ENCODE results near the gene SQOR.

DNA sequence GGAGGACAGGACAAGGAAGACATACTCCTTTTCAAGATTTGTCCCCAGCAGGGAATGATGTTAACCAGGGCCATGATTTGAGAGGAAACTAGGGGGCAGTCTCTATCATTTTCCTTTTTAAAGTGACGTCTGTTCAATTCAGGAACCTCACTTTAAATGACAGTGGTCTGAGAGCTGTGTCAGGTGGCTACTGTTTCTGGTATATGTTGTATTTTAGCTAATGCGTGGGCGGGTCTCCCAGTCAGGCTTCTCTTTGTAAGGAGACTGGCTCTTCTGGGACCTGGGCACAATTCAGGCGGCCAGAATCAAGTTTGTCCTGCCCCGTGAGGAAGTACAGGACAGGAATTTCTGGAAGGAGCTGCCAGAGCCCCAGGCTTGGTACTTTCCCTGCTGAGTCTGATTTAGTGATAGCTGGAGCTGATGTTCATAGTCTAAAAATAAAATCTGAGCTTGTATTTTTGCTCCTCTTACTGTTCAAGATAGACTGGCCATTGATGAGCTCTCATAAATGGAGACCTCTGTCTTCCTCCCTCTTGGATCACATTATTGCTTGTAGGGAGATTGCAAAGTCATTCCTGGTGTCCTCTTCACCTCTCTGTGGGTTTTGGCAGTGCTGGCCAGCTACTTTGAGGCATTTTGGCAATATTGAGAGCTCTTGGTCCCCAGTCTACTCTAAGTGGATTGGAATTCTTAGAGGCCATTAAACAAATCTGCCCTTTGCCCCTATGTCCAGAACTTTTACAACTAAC is 25.6 kb downstream of the SQOR start:
- TF ChIP-seq, protein P1, sequence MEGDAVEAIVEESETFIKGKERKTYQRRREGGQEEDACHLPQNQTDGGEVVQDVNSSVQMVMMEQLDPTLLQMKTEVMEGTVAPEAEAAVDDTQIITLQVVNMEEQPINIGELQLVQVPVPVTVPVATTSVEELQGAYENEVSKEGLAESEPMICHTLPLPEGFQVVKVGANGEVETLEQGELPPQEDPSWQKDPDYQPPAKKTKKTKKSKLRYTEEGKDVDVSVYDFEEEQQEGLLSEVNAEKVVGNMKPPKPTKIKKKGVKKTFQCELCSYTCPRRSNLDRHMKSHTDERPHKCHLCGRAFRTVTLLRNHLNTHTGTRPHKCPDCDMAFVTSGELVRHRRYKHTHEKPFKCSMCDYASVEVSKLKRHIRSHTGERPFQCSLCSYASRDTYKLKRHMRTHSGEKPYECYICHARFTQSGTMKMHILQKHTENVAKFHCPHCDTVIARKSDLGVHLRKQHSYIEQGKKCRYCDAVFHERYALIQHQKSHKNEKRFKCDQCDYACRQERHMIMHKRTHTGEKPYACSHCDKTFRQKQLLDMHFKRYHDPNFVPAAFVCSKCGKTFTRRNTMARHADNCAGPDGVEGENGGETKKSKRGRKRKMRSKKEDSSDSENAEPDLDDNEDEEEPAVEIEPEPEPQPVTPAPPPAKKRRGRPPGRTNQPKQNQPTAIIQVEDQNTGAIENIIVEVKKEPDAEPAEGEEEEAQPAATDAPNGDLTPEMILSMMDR (IDR thresholded peaks at IDR 0.05), result no peak
- no peak for TF ChIP-seq POLR2A (IDR thresholded peaks at IDR 0.05)
